A549 (cell line): Measurements from ENCODE around the gene PSMB7. TPM values are rescaled to one million over a fixed set of nuclear protein-coding genes. Genes with fewer than 3 reads are reported as not detected.

Experiments used
- ATAC-seq, 2 experiments: fragments of 200-7000 bp in 1 of 2; fragments of >200 bp in 1 of 2; cut with Nextera tagmentation in 1 of 2; cut with Tn5 transposase in 1 of 2; 3 replicates each; pipeline versions ENCODE4 v1.8.0 to v1.9.1; 2018 to 2020; ENCODE audit warnings: mild to moderate bottlenecking in 1 of 2, moderate library complexity in 1 of 2
- CTCF ChIA-PET: fragments of 300-600 bp; sonication (Branson Sonifier 250); formaldehyde crosslinking; extraction: SDS; loops from one replicate; lab custom pipeline; 2021; ENCODE audit warnings: antibody characterized with exemption, inconsistent platforms; lab: Yijun Ruan, JAX
- POLR2A ChIA-PET: fragments of 350-600 bp; formaldehyde crosslinking; extraction: SDS; loops from one replicate; lab custom pipeline; 2021; ENCODE audit warnings: antibody characterized with exemption, inconsistent platforms; lab: Yijun Ruan, JAX
- DNase-seq, 2 experiments: peaks; one replicate each; pipeline versions ENCODE4 v3.0.0 to v3.0.0-alpha.2; 2011 to 2016; ENCODE audit warnings: low read depth in 1 of 2, low spot score in 1 of 2
- FAIRE-seq: peaks from 2 replicates; lab custom pipeline; 2011; peaks lifted over from hg19 to GRCh38; lab: Jason Lieb, UNC
- H3K27ac ChIP-seq, 2 experiments: fragments of >200 bp; sonication (Bioruptor Twin); formaldehyde crosslinking; 3 replicates each; pipeline ENCODE4 v1.5.1; 2016 to 2017
- H3K4me1 ChIP-seq: fragments of >200 bp; sonication (Bioruptor Twin); formaldehyde crosslinking; 3 replicates; pipeline ENCODE4 v1.6.1; 2016
- H3K4me2 ChIP-seq: fragments of >200 bp; sonication (Bioruptor Twin); formaldehyde crosslinking; 3 replicates; pipeline ENCODE4 v1.6.1; 2016
- H3K4me3 ChIP-seq: fragments of >200 bp; sonication (Bioruptor Twin); formaldehyde crosslinking; 3 replicates; pipeline ENCODE4 v1.5.1; 2016
- H3K9me3 ChIP-seq: fragments of >200 bp; sonication (Bioruptor Twin); formaldehyde crosslinking; 3 replicates; pipeline ENCODE4 v1.6.1; 2016
- CBX2 ChIP-seq: fragments of 200-600 bp; sonication (generic); IDR thresholded peaks from 2 replicates; pipeline ENCODE4 v1.6.1; 2016; ENCODE audit warnings: low read depth, mild to moderate bottlenecking, borderline replicate concordance
- CHD2 ChIP-seq: fragments of 150-350 bp; IDR thresholded peaks from 2 replicates; pipeline ENCODE4 v1.6.1; 2014; ENCODE audit warnings: low read length; ENCODE audit not compliant: partially characterized antibody
- CHD4 ChIP-seq: fragments of 200-600 bp; sonication (generic); IDR thresholded peaks from 2 replicates; pipeline ENCODE4 v1.6.1; 2016; ENCODE audit warnings: antibody characterized with exemption, mild to moderate bottlenecking, borderline replicate concordance
- CTCF ChIP-seq: fragments of >200 bp; sonication (Bioruptor Twin); formaldehyde crosslinking; IDR thresholded peaks from 3 replicates; pipeline ENCODE4 v1.5.1; 2016
- EHMT2 ChIP-seq: fragments of 200-600 bp; sonication (generic); IDR thresholded peaks from 2 replicates; pipeline ENCODE4 v1.6.1; 2016; ENCODE audit warnings: antibody characterized with exemption, low read depth, mild to moderate bottlenecking, moderate library complexity
- ELK1 ChIP-seq: fragments of 150-350 bp; IDR thresholded peaks from 2 replicates; pipeline ENCODE4 v1.6.1; 2014; ENCODE audit warnings: low read depth, mild to moderate bottlenecking, low read length
- ESRRA ChIP-seq: fragments of 150-350 bp; IDR thresholded peaks from 2 replicates; pipeline ENCODE4 v1.6.1; 2014; ENCODE audit warnings: mild to moderate bottlenecking, low read length, borderline replicate concordance
- FOSL2 ChIP-seq, 2 experiments: fragments of 450-650 bp in 1 of 2; fragments of >200 bp in 1 of 2; sonication (Bioruptor Twin) in 1 of 2; formaldehyde crosslinking; IDR thresholded peaks; 2 replicates each; pipeline versions ENCODE4 v1.5.0 to v1.6.1; 2016 to 2020; ENCODE audit warnings: mild to moderate bottlenecking in 1 of 2, moderate library complexity in 1 of 2
- HES2 ChIP-seq: fragments of >200 bp; sonication (Bioruptor Twin); formaldehyde crosslinking; IDR thresholded peaks from 2 replicates; pipeline ENCODE4 v1.6.1; 2016
- HEYL ChIP-seq: fragments of 250-450 bp; sonication (Bioruptor Pico); IDR thresholded peaks from 2 replicates; pipeline ENCODE4 v1.8.0; 2021; ENCODE audit warnings: mild to moderate bottlenecking, moderate library complexity
- KDM5A ChIP-seq: fragments of 200-600 bp; sonication (generic); IDR thresholded peaks from 2 replicates; pipeline ENCODE4 v1.6.1; 2016; ENCODE audit warnings: antibody characterized with exemption, mild to moderate bottlenecking
- MYC ChIP-seq: IDR thresholded peaks from 2 replicates; pipeline ENCODE4 v1.6.1; 2012; ENCODE audit warnings: mild to moderate bottlenecking, inconsistent platforms, low read length, improper control_type of control experiment, borderline replicate concordance
- NR3C1 ChIP-seq: fragments of >200 bp; sonication (Bioruptor Twin); formaldehyde crosslinking; IDR thresholded peaks from 3 replicates; pipeline ENCODE4 v1.6.1; 2017
- RNF2 ChIP-seq: fragments of 200-600 bp; sonication (generic); IDR thresholded peaks from 2 replicates; pipeline ENCODE4 v1.6.1; 2016; ENCODE audit warnings: low read depth, mild to moderate bottlenecking, antibody characterized with exemption, moderate library complexity, borderline replicate concordance
- TFCP2L1 ChIP-seq: fragments of 250-450 bp; sonication (Bioruptor Pico); IDR thresholded peaks from 2 replicates; pipeline ENCODE4 v1.5.0; 2021; ENCODE audit warnings: mild to moderate bottlenecking
- ZFP36 ChIP-seq: fragments of 450-650 bp; IDR thresholded peaks from 2 replicates; pipeline ENCODE4 v1.6.1; 2014; ENCODE audit warnings: borderline replicate concordance; ENCODE audit not compliant: partially characterized antibody
- ZNF302 ChIP-seq: fragments of 250-450 bp; sonication (Bioruptor Pico); IDR thresholded peaks from 2 replicates; pipeline ENCODE4 v1.9.0; 2021; ENCODE audit warnings: inconsistent platforms, mild to moderate bottlenecking, moderate library complexity
- WGBS: methylation state at CpG from one replicate; pipeline ENCODE4 v1.1.6; 2017; ENCODE audit errors: missing lambda C conversion rate; 5-methylcytosine and 5-hydroxymethylcytosine counted together
- polyA plus RNA-seq, 4 experiments: library from polyadenylated mRNA; depleted of rRNA in 3 of 4; stranded (reverse); fragments of >200 nt; fragmentation: RNase III in 1 of 4; extraction: RNeasy Plus Mini Kit Qiagen cat#74134 plus additional on column Dnase treatment in 1 of 4; gene quantifications; 2 replicates in 3 of 4; 3 replicates in 1 of 4; pipeline ENCODE4 v1.2.3, GENCODE V29; 2011 to 2017

Gene PSMB7
- polyA plus RNA-seq, 2 of the 4 experiments (the other 2 are of a cell fraction): 332 to 418 TPM

GRCh38 chr9:124331580-124331979 lies 83.7 kb downstream of the PSMB7 start (continued):
- TF ChIP-seq ELK1: no peak
- no peak for TF ChIP-seq ZNF302
- no peak for TF ChIP-seq HEYL (CRISPR knock-in tag)
- no peak for TF ChIP-seq TFCP2L1 (CRISPR knock-in tag)
- TF ChIP-seq, all 56 proteins: peak for 0

- H3K4me3 ChIP-seq: no peak overlapping the region
- TF ChIP-seq CHD2 (no peak), KDM5A (no peak), FOSL2 (IDR thresholded peaks at IDR 0.05) (no peak), FOSL2 (CRISPR knock-in tag; IDR thresholded peaks at IDR 0.05) (no peak), ZFP36 (no peak), ESRRA (no peak), EHMT2 (no peak), NR3C1 (no peak), CTCF (no peak)
- WGBS: 86% methylated on average over 29 of the region's 29 CpGs
- no peaks in the 10 kb centered on the region for H3K4me1 ChIP-seq
- CTCF ChIA-PET: interaction anchor here (0.6 to 3.6 kb wide), 6 partner anchors 10 to 203 kb away, joined by 4 to 25 read pairs (median 8); no protein-coding TSS in a partner anchor
- FAIRE-seq (no peak), DNase-seq (no peak), ATAC-seq (no peak)
- no peak overlapping the region for H3K4me2 ChIP-seq
- H3K27ac ChIP-seq: no peak overlapping the region
- no peaks in the 10 kb centered on the region for H3K9me3 ChIP-seq
- POLR2A ChIA-PET: no interaction called here
Observed at GRCh38 chr9:124330011-124330697, 85.1 kb downstream of the PSMB7 start.

GRCh38 chr9:124329206-124329792 lies 85.9 kb downstream of the PSMB7 start:
- FAIRE-seq (no peak), ATAC-seq (no peak), DNase-seq (no peak)
- Histone ChIP-seq H3K4me3 (no peak overlapping the region), H3K27ac (no peak overlapping the region), H3K4me2 (no peak overlapping the region), H3K4me1 (no peaks in the 10 kb centered on the region), H3K9me3 (no peaks in the 10 kb centered on the region)
- POLR2A ChIA-PET: no interaction called here
- no peak for TF ChIP-seq RNF2
- TF ChIP-seq HES2: no peak
- TF ChIP-seq MYC: no peak
- TF ChIP-seq CHD4: no peak
- no peak for TF ChIP-seq ESRRA
- TF ChIP-seq ELK1: no peak
- TF ChIP-seq CBX2: no peak
- CTCF ChIA-PET: interaction anchor here (1.3 to 3.6 kb wide), 4 partner anchors 9 to 202 kb away, joined by 4 to 25 read pairs (median 12); no protein-coding TSS in a partner anchor
- WGBS: 88% methylated on average over 19 of the region's 19 CpGs
